Measurements from ENCODE around the gene ZAP70.

Gene ZAP70

DNA sequence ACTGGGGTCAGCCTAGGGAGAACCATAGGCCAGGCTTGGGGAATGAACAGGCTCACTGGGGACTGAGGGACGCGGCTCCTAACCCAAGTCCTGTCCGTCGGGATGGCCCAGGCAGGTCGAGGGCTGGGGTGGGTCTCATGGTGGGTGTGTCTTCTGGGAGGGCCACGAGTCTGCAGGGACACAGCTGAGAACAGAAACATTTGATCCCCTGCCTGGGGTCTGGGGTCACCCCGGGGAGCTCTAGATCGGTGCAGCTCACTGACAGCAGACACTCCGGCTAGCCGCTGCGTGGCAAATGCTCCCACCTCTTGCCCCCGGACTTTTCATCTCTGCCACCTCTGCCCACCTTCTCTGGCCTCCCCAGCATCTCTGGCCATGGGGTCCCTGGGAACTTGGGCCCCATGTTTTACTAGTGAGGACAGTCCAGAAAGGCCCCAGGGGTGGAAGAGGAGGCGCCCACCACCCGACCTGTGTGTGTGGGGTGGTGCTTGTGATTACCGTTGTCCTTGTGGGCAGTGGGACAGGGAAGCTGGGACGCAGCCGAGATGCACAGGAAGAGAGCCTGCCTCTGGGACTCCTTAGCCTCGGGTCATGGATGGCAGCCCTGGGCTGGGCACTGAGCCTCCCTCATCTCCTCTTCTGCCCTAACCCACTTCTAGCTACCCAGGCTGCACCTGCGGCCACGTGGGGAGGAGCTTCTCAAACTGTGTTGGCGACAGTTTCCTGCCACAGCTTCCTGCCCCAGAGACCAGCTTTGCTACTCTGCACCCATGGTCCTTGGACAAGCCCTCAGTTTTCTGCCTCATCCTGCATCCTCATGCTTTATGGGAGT, 4.9 kb downstream of the ZAP70 start:
- H3K4me1 ChIP-seq (ENCODE audit: control insufficient read depth, insufficient read depth, low read length, unreplicated experiment): no peaks in the 10 kb centered on the region
- H3K79me2 ChIP-seq (ENCODE audit: control insufficient read depth, insufficient read depth, low read length, unreplicated experiment): no peaks in the 10 kb centered on the region
- no peak overlapping the region for H3K4me3 ChIP-seq (ENCODE audit: low read depth, low read length)
- H2AFZ ChIP-seq (ENCODE audit: low read length, unreplicated experiment): no peak overlapping the region
- peaks cover 11% of the 10 kb centered on the region for H3K27me3 ChIP-seq (ENCODE audit: insufficient read depth, low read length)
- H3K27ac ChIP-seq (ENCODE audit: low read depth, low read length): no peak overlapping the region
- H3K36me3 ChIP-seq (ENCODE audit: insufficient read depth, low read length): no peaks in the 10 kb centered on the region

- H3K36me3 ChIP-seq (ENCODE audit: insufficient read depth, low read length): no peaks in the 10 kb centered on the region
- no peaks in the 10 kb centered on the region for H3K79me2 ChIP-seq (ENCODE audit: control insufficient read depth, insufficient read depth, low read length, unreplicated experiment)
- H3K4me3 ChIP-seq (ENCODE audit: low read depth, low read length): no peak overlapping the region
- peaks cover 17% of the 10 kb centered on the region for H3K27me3 ChIP-seq (ENCODE audit: insufficient read depth, low read length)
- H2AFZ ChIP-seq (ENCODE audit: low read length, unreplicated experiment): no peak overlapping the region
- H3K4me1 ChIP-seq (ENCODE audit: control insufficient read depth, insufficient read depth, low read length, unreplicated experiment): no peaks in the 10 kb centered on the region
- no peak overlapping the region for H3K27ac ChIP-seq (ENCODE audit: low read depth, low read length)
Measured at GRCh38 chr2:97718942-97719341, 5.6 kb downstream of the ZAP70 start.

GRCh38 chr2:97719362-97720155, 6.2 kb downstream of the ZAP70 start:
- Histone ChIP-seq H3K4me1 (ENCODE audit: control insufficient read depth, insufficient read depth, low read length, unreplicated experiment) (no peaks in the 10 kb centered on the region), H3K79me2 (ENCODE audit: control insufficient read depth, insufficient read depth, low read length, unreplicated experiment) (no peaks in the 10 kb centered on the region), H3K36me3 (ENCODE audit: insufficient read depth, low read length) (no peaks in the 10 kb centered on the region), H3K4me3 (ENCODE audit: low read depth, low read length) (no peak overlapping the region), H3K27ac (ENCODE audit: low read depth, low read length) (no peak overlapping the region), H3K27me3 (ENCODE audit: insufficient read depth, low read length) (peaks cover 24% of the 10 kb centered on the region), H2AFZ (ENCODE audit: low read length, unreplicated experiment) (no peak overlapping the region)

- H3K4me3 ChIP-seq (ENCODE audit: low read depth, low read length): no peak overlapping the region
- no peak overlapping the region for H2AFZ ChIP-seq (ENCODE audit: low read length, unreplicated experiment)
- H3K4me1 ChIP-seq (ENCODE audit: control insufficient read depth, insufficient read depth, low read length, unreplicated experiment): no peaks in the 10 kb centered on the region
- H3K27me3 ChIP-seq (ENCODE audit: insufficient read depth, low read length): peaks cover 32% of the 10 kb centered on the region
- no peaks in the 10 kb centered on the region for H3K79me2 ChIP-seq (ENCODE audit: control insufficient read depth, insufficient read depth, low read length, unreplicated experiment)
- H3K36me3 ChIP-seq (ENCODE audit: insufficient read depth, low read length): no peaks in the 10 kb centered on the region
- H3K27ac ChIP-seq (ENCODE audit: low read depth, low read length): no peak overlapping the region
Measured at GRCh38 chr2:97720746-97721145, 7.4 kb downstream of the ZAP70 start.

DNA sequence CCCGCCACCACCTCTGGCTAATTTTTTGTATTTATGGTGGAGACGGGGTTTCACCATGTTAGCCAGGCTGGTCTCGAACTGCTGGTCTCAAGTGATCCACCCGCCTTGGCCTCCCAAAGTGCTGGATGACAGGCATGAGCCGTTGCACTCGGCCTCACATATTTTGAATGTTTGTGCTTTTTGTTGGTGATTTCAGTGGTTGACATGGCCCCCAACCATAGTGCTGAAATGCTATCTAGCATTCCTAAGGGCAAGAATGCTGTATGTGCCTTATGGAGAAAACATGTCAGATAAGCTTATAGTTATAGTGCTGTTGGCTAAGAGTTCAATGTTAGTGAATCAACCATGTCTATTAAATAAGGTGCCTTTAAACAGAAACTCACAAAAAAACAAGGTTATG, 8.9 kb downstream of the ZAP70 start:
- H3K79me2 ChIP-seq (ENCODE audit: control insufficient read depth, insufficient read depth, low read length, unreplicated experiment): no peaks in the 10 kb centered on the region
- H3K4me3 ChIP-seq (ENCODE audit: low read depth, low read length): no peak overlapping the region
- peaks cover 32% of the 10 kb centered on the region for H3K27me3 ChIP-seq (ENCODE audit: insufficient read depth, low read length)
- no peak overlapping the region for H3K27ac ChIP-seq (ENCODE audit: low read depth, low read length)
- no peaks in the 10 kb centered on the region for H3K36me3 ChIP-seq (ENCODE audit: insufficient read depth, low read length)
- no peaks in the 10 kb centered on the region for H3K4me1 ChIP-seq (ENCODE audit: control insufficient read depth, insufficient read depth, low read length, unreplicated experiment)
- no peak overlapping the region for H2AFZ ChIP-seq (ENCODE audit: low read length, unreplicated experiment)

- Histone ChIP-seq H3K4me1 (ENCODE audit: control insufficient read depth, insufficient read depth, low read length, unreplicated experiment) (no peaks in the 10 kb centered on the region), H3K79me2 (ENCODE audit: control insufficient read depth, insufficient read depth, low read length, unreplicated experiment) (no peaks in the 10 kb centered on the region), H3K36me3 (ENCODE audit: insufficient read depth, low read length) (no peaks in the 10 kb centered on the region), H3K27me3 (ENCODE audit: insufficient read depth, low read length) (peaks cover 35% of the 10 kb centered on the region), H3K4me3 (ENCODE audit: low read depth, low read length) (no peak overlapping the region), H2AFZ (ENCODE audit: low read length, unreplicated experiment) (no peak overlapping the region), H3K27ac (ENCODE audit: low read depth, low read length) (no peak overlapping the region)
Measured at GRCh38 chr2:97723156-97724072, 10.0 kb downstream of the ZAP70 start.

- H2AFZ ChIP-seq (ENCODE audit: low read length, unreplicated experiment): no peak overlapping the region
- H3K27ac ChIP-seq (ENCODE audit: low read depth, low read length): no peak overlapping the region
- H3K36me3 ChIP-seq (ENCODE audit: insufficient read depth, low read length): no peaks in the 10 kb centered on the region
- H3K27me3 ChIP-seq (ENCODE audit: insufficient read depth, low read length): peaks cover 35% of the 10 kb centered on the region
- H3K4me1 ChIP-seq (ENCODE audit: control insufficient read depth, insufficient read depth, low read length, unreplicated experiment): no peaks in the 10 kb centered on the region
- H3K4me3 ChIP-seq (ENCODE audit: low read depth, low read length): no peak overlapping the region
- no peaks in the 10 kb centered on the region for H3K79me2 ChIP-seq (ENCODE audit: control insufficient read depth, insufficient read depth, low read length, unreplicated experiment)
Measured at GRCh38 chr2:97724073-97724410, 10.7 kb downstream of the ZAP70 start.

- no peaks in the 10 kb centered on the region for H3K79me2 ChIP-seq (ENCODE audit: control insufficient read depth, insufficient read depth, low read length, unreplicated experiment)
Measured at GRCh38 chr2:97724501-97724900, 11.1 kb downstream of the ZAP70 start.

DNA sequence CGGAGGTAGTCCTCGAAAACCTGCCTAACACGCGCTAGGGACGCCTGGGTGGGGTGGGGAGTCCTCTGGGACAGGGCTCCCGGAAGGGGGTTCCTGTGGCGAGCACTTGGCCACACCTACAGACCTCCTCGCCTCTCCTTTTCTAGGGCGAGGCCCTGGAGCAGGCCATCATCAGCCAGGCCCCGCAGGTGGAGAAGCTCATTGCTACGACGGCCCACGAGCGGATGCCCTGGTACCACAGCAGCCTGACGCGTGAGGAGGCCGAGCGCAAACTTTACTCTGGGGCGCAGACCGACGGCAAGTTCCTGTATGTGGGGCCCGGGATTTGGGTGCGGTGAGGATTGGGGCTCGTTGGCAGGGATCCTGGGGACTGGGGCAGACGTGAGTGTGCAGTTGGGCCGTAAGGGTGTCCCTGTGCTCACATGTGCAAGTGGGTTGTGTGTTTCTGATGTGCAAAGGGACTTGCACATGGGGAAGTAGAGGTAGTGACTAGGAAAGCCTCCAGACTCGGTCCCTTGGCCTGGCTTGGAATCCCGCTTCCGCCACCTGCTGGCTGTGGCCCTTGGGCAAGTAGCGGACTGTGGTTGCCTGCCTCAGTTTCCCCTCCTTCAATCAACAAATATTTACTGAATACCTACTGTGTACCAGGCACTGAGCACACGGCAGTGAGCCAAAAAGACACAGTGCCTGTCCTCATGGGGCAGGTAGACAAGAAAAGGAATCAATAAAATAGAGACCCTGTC, 11.7 kb downstream of the ZAP70 start:
- H3K27me3 ChIP-seq (ENCODE audit: insufficient read depth, low read length): peaks cover 35% of the 10 kb centered on the region
- H2AFZ ChIP-seq (ENCODE audit: low read length, unreplicated experiment): no peak overlapping the region
- H3K79me2 ChIP-seq (ENCODE audit: control insufficient read depth, insufficient read depth, low read length, unreplicated experiment): no peaks in the 10 kb centered on the region
- no peak overlapping the region for H3K4me3 ChIP-seq (ENCODE audit: low read depth, low read length)
- H3K27ac ChIP-seq (ENCODE audit: low read depth, low read length): no peak overlapping the region
- no peaks in the 10 kb centered on the region for H3K36me3 ChIP-seq (ENCODE audit: insufficient read depth, low read length)
- H3K4me1 ChIP-seq (ENCODE audit: control insufficient read depth, insufficient read depth, low read length, unreplicated experiment): no peaks in the 10 kb centered on the region

More at GRCh38 chr2:97724501-97724900, 11.1 kb downstream of the ZAP70 start:
- Histone ChIP-seq H3K4me3 (ENCODE audit: low read depth, low read length) (no peak overlapping the region), H2AFZ (ENCODE audit: low read length, unreplicated experiment) (no peak overlapping the region), H3K36me3 (ENCODE audit: insufficient read depth, low read length) (no peaks in the 10 kb centered on the region), H3K4me1 (ENCODE audit: control insufficient read depth, insufficient read depth, low read length, unreplicated experiment) (no peaks in the 10 kb centered on the region), H3K27ac (ENCODE audit: low read depth, low read length) (no peak overlapping the region), H3K27me3 (ENCODE audit: insufficient read depth, low read length) (peaks cover 35% of the 10 kb centered on the region)

Data from ACC112 (cell line).